ENCODE data around the gene EHMT1. TPM values are rescaled to one million over a fixed set of nuclear protein-coding genes. Genes with fewer than 3 reads are reported as not detected.

Gene EHMT1
- total RNA-seq, 1 experiment from 2014 or later, result 63.9 TPM

- ChIA-PET CTCF (no interaction called here), POLR2A (no interaction called here)
- intact Hi-C loops (cut with micrococcal nuclease; ENCODE audit: unreplicated experiment) (no loop called here), in situ Hi-C loops (cut with HindIII; ENCODE audit: low pct_unique_long_range_greater_than_20kb, low sequenced_read_pairs) (no loop called here)
- Histone ChIP-seq H3K9me3 (ENCODE audit: control insufficient read depth, insufficient read depth, low read depth, low read length) (no peaks in the 10 kb centered on the region), H3K27ac (ENCODE audit: low read length) (no peak overlapping the region), H3K36me3 (ENCODE audit: control insufficient read depth, insufficient read depth, low read length) (peaks cover 2% of the 10 kb centered on the region; the same call in 1 of the 2 replicates), H3K27me3 (ENCODE audit: control insufficient read depth, insufficient read depth, low read length) (no peaks in the 10 kb centered on the region), H3K4me1 (ENCODE audit: control insufficient read depth, insufficient read depth, low read length) (no peaks in the 10 kb centered on the region), H3K4me3 (ENCODE audit: low read depth in 2 of 2, low read length in 2 of 2) (no peak overlapping the region)
- ATAC-seq (no peak), DNase-seq (ENCODE audit: low read depth, low spot score) (no peak)
- BruUV-seq (replicated peaks), result no TSS peak
- no peak for TF ChIP-seq CTCF (IDR thresholded peaks at IDR 0.05)
- TF ChIP-seq REST (IDR thresholded peaks at IDR 0.05; ENCODE audit: insufficient read depth in 1 of 2, low read depth in 2 of 2, low read length in 1 of 2), result no peak
- no peak for TF ChIP-seq TCF7L2 (IDR thresholded peaks at IDR 0.05; ENCODE audit: low read depth, low read length)
- TF ChIP-seq POLR2AphosphoS5 (IDR thresholded peaks at IDR 0.05; ENCODE audit: low read depth, low read length), result no peak
- TF ChIP-seq SIN3A (IDR thresholded peaks at IDR 0.05; ENCODE audit: borderline replicate concordance, insufficient read depth, low read depth, low read length), result no peak
Measured at GRCh38 chr9:137745541-137745991, 126.8 kb downstream of the EHMT1 start.

DNA sequence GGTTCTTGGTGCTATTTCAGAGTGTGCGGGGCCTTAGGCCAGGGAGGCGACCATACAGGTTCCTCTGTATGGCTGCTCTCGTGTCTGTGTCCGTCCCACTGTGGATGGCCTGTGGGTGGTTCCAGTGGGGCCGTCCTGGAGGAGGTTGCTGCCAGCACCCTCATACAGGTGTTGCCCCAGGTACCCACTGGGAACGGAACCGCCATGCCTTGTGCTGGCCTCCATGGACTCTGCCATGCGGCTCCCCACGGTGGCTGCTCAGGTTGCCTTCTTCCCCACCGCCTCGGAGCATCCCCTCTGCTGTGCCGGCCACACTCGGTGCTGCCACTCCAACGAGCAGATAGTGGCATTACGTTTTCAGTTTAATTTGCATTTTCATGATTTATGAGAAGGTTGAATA is 129.5 kb downstream of the EHMT1 start:
- no peak for DNase-seq (ENCODE audit: low read depth, low spot score)
- ChIA-PET CTCF (no interaction called here), POLR2A (no interaction called here)
- peaks cover 2% of the 10 kb centered on the region; the same call in 1 of the 2 replicates for H3K36me3 ChIP-seq (ENCODE audit: control insufficient read depth, insufficient read depth, low read length)
- BruUV-seq (replicated peaks), result no TSS peak
- no peak for TF ChIP-seq TCF7L2 (IDR thresholded peaks at IDR 0.05; ENCODE audit: low read depth, low read length)
- TF ChIP-seq REST (IDR thresholded peaks at IDR 0.05; ENCODE audit: insufficient read depth in 1 of 2, low read depth in 2 of 2, low read length in 1 of 2), result no peak
- TF ChIP-seq CTCF (IDR thresholded peaks at IDR 0.05), result no peak
- TF ChIP-seq POLR2AphosphoS5 (IDR thresholded peaks at IDR 0.05; ENCODE audit: low read depth, low read length), result no peak
- TF ChIP-seq SIN3A (IDR thresholded peaks at IDR 0.05; ENCODE audit: borderline replicate concordance, insufficient read depth, low read depth, low read length), result no peak
- no peak overlapping the region for H3K4me3 ChIP-seq (ENCODE audit: low read depth in 2 of 2, low read length in 2 of 2)
- intact Hi-C loops (cut with micrococcal nuclease; ENCODE audit: unreplicated experiment) (no loop called here), in situ Hi-C loops (cut with HindIII; ENCODE audit: low pct_unique_long_range_greater_than_20kb, low sequenced_read_pairs) (no loop called here)
- ATAC-seq, result no peak
- no peaks in the 10 kb centered on the region for H3K9me3 ChIP-seq (ENCODE audit: control insufficient read depth, insufficient read depth, low read depth, low read length)
- H3K4me1 ChIP-seq (ENCODE audit: control insufficient read depth, insufficient read depth, low read length), result no peaks in the 10 kb centered on the region
- no peak overlapping the region for H3K27ac ChIP-seq (ENCODE audit: low read length)
- H3K27me3 ChIP-seq (ENCODE audit: control insufficient read depth, insufficient read depth, low read length), result no peaks in the 10 kb centered on the region

Data from Panc1 (cell line).